ENCODE measurements around the gene SORL1-AS1.
"Not testable (repeated sequence)": the region's sequence is repeated elsewhere in the genome, so short reads cannot be mapped to it uniquely, and the experiment has no call there.

Gene SORL1-AS1

GRCh38 chr11:121452609-121453150, at the start of gene SORL1-AS1:
SORL1-AS1 (minus strand) TSS chr11:121452967.
- no peak for DNase-seq (ENCODE audit: low read depth)

- no peak for DNase-seq (ENCODE audit: low read depth)
Measured at GRCh38 chr11:121500717-121501116, 48.0 kb upstream of the SORL1-AS1 start.

- DNase-seq (ENCODE audit: low read depth) = no peak
Measured at GRCh38 chr11:121500275-121500674, 47.5 kb upstream of the SORL1-AS1 start.

GRCh38 chr11:121499405-121499804, 46.6 kb upstream of the SORL1-AS1 start:
- DNase-seq (ENCODE audit: low read depth) = no peak

- DNase-seq (ENCODE audit: low read depth) = no peak
Measured at GRCh38 chr11:121497176-121497998, 44.6 kb upstream of the SORL1-AS1 start.

GRCh38 chr11:121494355-121495099, 41.8 kb upstream of the SORL1-AS1 start:
- DNase-seq (ENCODE audit: low read depth) = no peak

GRCh38 chr11:121489823-121490222, 37.1 kb upstream of the SORL1-AS1 start:
- DNase-seq (ENCODE audit: low read depth) = no peak

- no peak for DNase-seq (ENCODE audit: low read depth)
Measured at GRCh38 chr11:121488641-121489040, 35.9 kb upstream of the SORL1-AS1 start.

GRCh38 chr11:121488170-121488569, 35.4 kb upstream of the SORL1-AS1 start:
- DNase-seq (ENCODE audit: low read depth) = no peak

- DNase-seq (ENCODE audit: low read depth) = no peak
Measured at GRCh38 chr11:121487191-121487590, 34.4 kb upstream of the SORL1-AS1 start.

- no peak for DNase-seq (ENCODE audit: low read depth)
Measured at GRCh38 chr11:121486054-121486453, 33.3 kb upstream of the SORL1-AS1 start.

- DNase-seq (ENCODE audit: low read depth) = no peak
Measured at GRCh38 chr11:121485216-121485615, 32.4 kb upstream of the SORL1-AS1 start.

GRCh38 chr11:121483805-121484480, 31.2 kb upstream of the SORL1-AS1 start:
- DNase-seq (ENCODE audit: low read depth) = no peak

GRCh38 chr11:121482231-121483129, 29.7 kb upstream of the SORL1-AS1 start:
- no peak for DNase-seq (ENCODE audit: low read depth)

- not testable (repeated sequence) for DNase-seq (ENCODE audit: low read depth)
Measured at GRCh38 chr11:121481484-121482230, 28.9 kb upstream of the SORL1-AS1 start.

- DNase-seq (ENCODE audit: low read depth) = no peak
Measured at GRCh38 chr11:121479698-121480238, 27.0 kb upstream of the SORL1-AS1 start.

- no peak for DNase-seq (ENCODE audit: low read depth)
Measured at GRCh38 chr11:121478895-121479697, 26.3 kb upstream of the SORL1-AS1 start.

- no peak for DNase-seq (ENCODE audit: low read depth)
Measured at GRCh38 chr11:121478226-121478894, 25.6 kb upstream of the SORL1-AS1 start.
